Muscle of leg (tissue), 11 donors: ENCODE results near the gene UBE2Q2. TPM values are rescaled to one million over a fixed set of nuclear protein-coding genes. Genes with fewer than 3 reads are reported as not detected.
"Not testable (repeated sequence)": the region's sequence is repeated elsewhere in the genome, so short reads cannot be mapped to it uniquely, and the experiment has no call there.

Source experiments
- DNase-seq: peaks from one replicate; pipeline ENCODE4 v3.0.0; 2013
- H3K27ac ChIP-seq: one replicate; pipeline ENCODE4 v1.5.1; 2013; ENCODE audit warnings: mild to moderate bottlenecking, low read length, control low read depth
- H3K27me3 ChIP-seq: one replicate; pipeline ENCODE4 v1.6.1; 2013; ENCODE audit warnings: low read length; ENCODE audit not compliant: control insufficient read depth, insufficient read depth
- H3K36me3 ChIP-seq: one replicate; pipeline ENCODE4 v1.6.1; 2013; ENCODE audit warnings: low read length; ENCODE audit not compliant: control insufficient read depth, insufficient read depth
- H3K4me1 ChIP-seq: one replicate; pipeline ENCODE4 v1.6.1; 2013; ENCODE audit warnings: low read length; ENCODE audit not compliant: control insufficient read depth, insufficient read depth
- H3K4me3 ChIP-seq: one replicate; pipeline ENCODE4 v1.5.1; 2013; ENCODE audit warnings: low read length, control low read depth
- H3K9me3 ChIP-seq: replicated peaks from 2 replicates; pipeline ENCODE4 v1.6.1; 2013; ENCODE audit warnings: low read depth, low read length; ENCODE audit not compliant: control insufficient read depth
- WGBS: methylation state at CpG from one replicate; pipeline ENCODE4 v1.1.5; 2013; ENCODE audit warnings: missing lambda C conversion rate; ENCODE audit not compliant: insufficient coverage; 5-methylcytosine and 5-hydroxymethylcytosine counted together
- polyA plus RNA-seq, 8 donors: library from polyadenylated mRNA; unstranded; fragments of 120-200 nt; gene quantifications; one replicate each; pipeline versions ENCODE4 v1.2.1 to v1.2.3, GENCODE V29; 2013; ENCODE audit warnings: inconsistent platforms in 1 of 8, low replicate concordance in 1 of 8; ENCODE audit not compliant: insufficient read length in 8 of 8, insufficient read depth in 1 of 8
- total RNA-seq: library from RNA; stranded (reverse); fragments of 120-200 nt; gene quantifications from one replicate; pipeline ENCODE4 v1.2.4, GENCODE V29; 2013

The UBE2Q2 gene
- total and polyA plus RNA-seq, 9 donors, result 40.9 to 55.7 (median 45.8) TPM

DNA sequence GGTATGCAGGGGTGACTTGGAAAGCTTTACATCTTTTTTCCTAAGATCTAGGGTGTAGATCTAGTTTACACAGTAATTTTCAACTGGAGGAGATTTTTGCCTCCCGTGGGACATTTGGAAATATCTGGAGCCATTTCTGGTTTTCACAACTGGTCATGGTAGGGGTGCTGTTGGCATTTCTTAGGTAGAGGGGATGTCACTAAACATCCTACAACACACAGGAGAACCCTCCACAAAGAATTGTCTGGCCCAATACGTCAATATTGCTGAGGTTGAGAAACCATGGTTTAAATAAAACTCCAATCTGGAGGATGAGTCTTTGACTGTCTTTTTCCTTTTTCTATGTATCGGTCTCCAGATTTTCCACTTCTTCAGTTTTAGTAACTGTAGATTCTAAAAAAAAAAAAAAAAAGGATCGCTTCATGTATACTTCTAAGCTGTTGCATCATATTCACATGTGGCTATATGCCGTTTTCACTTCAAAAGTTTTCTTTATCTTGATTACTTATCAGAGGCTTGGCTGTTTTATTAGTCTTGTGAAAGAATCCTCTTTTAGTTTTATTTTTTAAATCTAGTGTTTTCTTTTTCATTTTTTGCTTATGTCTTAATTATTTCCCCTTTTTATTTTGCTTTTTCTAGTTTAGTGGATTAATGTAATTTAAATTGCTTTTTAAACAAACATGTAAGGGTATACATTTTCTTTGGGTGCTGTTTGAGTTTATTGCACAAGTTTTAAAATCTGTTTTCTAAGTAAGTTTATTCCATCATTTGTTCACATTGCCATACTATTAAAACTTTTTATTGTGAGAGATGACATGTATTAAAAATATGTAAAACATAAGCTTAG is 21.2 kb downstream of the UBE2Q2 start:
- Histone ChIP-seq H3K4me3 (no peak overlapping the region), H3K9me3 (no peaks in the 10 kb centered on the region), H3K27ac (no peak overlapping the region), H3K4me1 (peaks cover 5% of the 10 kb centered on the region), H3K36me3 (peaks cover 13% of the 10 kb centered on the region), H3K27me3 (no peaks in the 10 kb centered on the region)
- no peak for DNase-seq
- WGBS, result no CpG with 5 or more reads among the region's 5 CpGs

DNA sequence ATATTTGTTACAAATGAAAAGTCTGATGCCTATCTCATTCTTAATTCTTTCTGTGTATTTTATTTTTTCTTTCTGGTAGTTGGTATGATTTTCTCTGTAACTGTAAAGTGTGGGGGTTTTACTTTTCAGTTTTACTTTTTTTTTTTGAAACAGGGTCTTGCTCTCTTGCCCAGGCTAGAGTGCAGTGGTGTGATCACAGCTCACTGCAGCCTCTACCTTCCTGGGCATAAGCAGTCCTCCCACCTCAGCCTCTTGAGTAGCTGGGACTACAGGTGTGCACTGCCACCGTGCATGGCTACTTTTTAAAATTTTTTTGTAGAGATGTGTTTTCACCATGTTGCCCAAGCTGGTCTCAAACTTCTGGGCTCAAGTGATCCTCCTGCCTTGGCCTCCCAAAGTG is 22.8 kb downstream of the UBE2Q2 start:
- WGBS, result no CpG with 5 or more reads among the region's 1 CpG
- H3K27me3 ChIP-seq, result not testable (repeated sequence)

DNA sequence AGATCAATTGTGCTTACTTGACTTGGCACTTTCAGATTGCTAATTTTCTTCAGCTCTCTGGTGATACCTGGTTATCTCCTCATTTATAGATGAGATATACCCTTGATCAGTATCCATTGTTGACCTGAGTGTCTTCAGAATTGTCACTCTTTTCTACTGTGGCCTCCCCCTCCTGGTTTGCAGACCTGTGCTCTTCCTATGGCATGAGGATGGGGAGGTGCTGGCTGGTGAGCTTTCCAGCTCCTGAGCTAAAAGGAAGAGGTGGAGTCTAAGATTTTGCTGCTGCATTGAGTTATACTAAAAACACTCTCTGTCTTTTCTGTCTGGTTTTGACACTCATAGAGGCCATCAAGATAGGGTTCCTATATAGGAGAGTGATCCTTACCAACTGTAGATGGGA is 23.7 kb downstream of the UBE2Q2 start:
- H3K36me3 ChIP-seq, result peaks cover 11% of the 10 kb centered on the region
- H3K4me3 ChIP-seq, result no peak overlapping the region
- DNase-seq, result no peak

More for the DNA sequence above, 22.8 kb downstream of the UBE2Q2 start:
- H3K36me3 ChIP-seq, result peaks cover 14% of the 10 kb centered on the region
- H3K4me1 ChIP-seq, H3K9me3 ChIP-seq, DNase-seq, H3K4me3 ChIP-seq, H3K27ac ChIP-seq: not testable (repeated sequence)

DNA sequence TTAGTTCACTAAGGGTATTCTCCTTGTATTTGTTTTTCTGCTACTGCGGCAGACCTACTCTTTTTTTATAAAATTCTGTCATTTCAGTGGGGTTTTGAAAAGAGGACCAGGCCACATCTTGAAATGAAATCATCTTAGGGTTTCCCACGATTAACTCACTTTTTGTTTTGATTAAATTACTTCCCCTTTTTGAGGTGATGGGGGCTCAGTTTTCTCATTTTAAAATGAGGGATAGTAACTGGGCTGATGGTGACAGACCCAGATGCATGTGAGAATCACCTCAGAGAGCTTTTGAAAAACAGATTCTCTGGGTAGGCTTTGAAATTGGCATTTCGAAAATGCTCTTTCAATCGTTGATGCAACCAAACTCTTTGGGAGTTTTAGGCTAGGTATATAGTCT is 24.2 kb downstream of the UBE2Q2 start:
- H3K27me3 ChIP-seq, result no peaks in the 10 kb centered on the region
- no peak overlapping the region for H3K4me3 ChIP-seq
- H3K9me3 ChIP-seq, result no peaks in the 10 kb centered on the region
- WGBS, result no CpG with 5 or more reads among the region's 4 CpGs
- peaks cover 7% of the 10 kb centered on the region for H3K36me3 ChIP-seq
- no peak for DNase-seq
- no peaks in the 10 kb centered on the region for H3K4me1 ChIP-seq
- H3K27ac ChIP-seq, result no peak overlapping the region

More for the DNA sequence above, 23.7 kb downstream of the UBE2Q2 start:
- peaks cover 2% of the 10 kb centered on the region for H3K4me1 ChIP-seq
- no peaks in the 10 kb centered on the region for H3K9me3 ChIP-seq
- H3K27me3 ChIP-seq, result no peaks in the 10 kb centered on the region
- H3K27ac ChIP-seq, result no peak overlapping the region

DNA sequence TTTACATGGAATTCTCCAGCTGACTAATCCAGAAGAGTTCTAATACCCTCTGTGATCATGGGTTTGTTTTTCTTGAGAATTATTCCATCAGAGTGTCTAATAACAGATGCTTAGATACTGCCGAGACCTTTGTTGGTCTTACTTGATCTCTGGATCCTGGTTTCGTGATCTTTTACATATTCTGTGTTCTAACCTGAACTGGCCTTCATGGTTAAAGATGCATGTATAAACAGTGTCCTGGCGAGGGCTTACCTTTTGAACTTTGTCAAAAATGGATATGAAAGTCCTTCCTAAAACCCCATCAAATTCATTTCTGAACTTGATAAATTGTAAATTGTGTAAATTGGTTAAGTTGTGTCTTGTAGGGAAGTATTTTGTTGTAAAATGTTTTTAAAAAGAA is 24.8 kb downstream of the UBE2Q2 start:
- no peak for DNase-seq
- Histone ChIP-seq H3K36me3 (peaks cover 7% of the 10 kb centered on the region), H3K4me1 (no peaks in the 10 kb centered on the region), H3K4me3 (no peak overlapping the region), H3K27me3 (no peaks in the 10 kb centered on the region), H3K9me3 (no peaks in the 10 kb centered on the region), H3K27ac (no peak overlapping the region)
- WGBS, result no CpG with 5 or more reads among the region's 3 CpGs

DNA sequence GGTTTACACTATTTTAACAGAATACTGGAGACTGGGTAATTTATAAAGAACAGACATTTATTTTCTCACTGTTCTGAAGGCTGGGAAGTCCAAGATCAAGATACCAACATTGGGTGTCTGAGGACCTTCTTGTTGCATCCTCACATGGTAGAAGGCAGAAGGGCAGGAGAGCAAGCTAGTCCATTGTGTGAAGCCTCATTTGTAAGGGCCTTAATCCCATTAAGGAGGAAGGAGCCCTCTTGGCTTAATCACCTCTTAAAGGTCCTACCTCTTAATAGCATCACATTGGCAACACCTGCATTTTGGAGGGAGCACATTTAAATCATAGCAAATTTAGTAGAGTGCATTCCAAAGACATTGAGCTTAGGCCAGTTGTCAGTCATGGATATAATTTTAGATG is 26.2 kb downstream of the UBE2Q2 start:
- DNase-seq, result no peak
- peaks cover 15% of the 10 kb centered on the region for H3K36me3 ChIP-seq
- no peaks in the 10 kb centered on the region for H3K9me3 ChIP-seq
- H3K27me3 ChIP-seq, result no peaks in the 10 kb centered on the region
- no peak overlapping the region for H3K4me3 ChIP-seq
- no peaks in the 10 kb centered on the region for H3K4me1 ChIP-seq
- no peak overlapping the region for H3K27ac ChIP-seq

DNA sequence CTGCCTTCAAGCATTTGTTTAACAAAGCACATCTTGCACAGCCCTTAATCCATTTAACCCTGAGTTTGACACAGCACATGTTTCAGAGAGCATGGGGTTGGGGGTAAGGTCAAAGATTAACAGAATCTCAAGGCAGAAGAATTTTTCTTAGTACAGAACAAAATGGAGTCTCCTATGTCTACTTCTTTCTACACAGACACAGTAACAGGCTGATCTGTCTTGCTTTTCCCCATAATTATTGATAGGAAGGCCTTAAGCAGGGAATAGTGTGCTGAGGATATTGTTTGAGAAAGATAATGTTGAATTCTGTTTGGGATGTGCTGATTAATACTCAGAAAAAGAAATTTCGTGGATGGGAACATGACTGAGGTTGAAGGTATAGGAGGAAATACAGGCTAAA is 28.3 kb downstream of the UBE2Q2 start:
- not testable (repeated sequence) for H3K9me3 ChIP-seq, H3K4me3 ChIP-seq, H3K27ac ChIP-seq, DNase-seq, H3K4me1 ChIP-seq, H3K27me3 ChIP-seq
- 81% methylated on average over 1 of the region's 1 CpG for WGBS
- peaks cover 15% of the 10 kb centered on the region for H3K36me3 ChIP-seq

DNA sequence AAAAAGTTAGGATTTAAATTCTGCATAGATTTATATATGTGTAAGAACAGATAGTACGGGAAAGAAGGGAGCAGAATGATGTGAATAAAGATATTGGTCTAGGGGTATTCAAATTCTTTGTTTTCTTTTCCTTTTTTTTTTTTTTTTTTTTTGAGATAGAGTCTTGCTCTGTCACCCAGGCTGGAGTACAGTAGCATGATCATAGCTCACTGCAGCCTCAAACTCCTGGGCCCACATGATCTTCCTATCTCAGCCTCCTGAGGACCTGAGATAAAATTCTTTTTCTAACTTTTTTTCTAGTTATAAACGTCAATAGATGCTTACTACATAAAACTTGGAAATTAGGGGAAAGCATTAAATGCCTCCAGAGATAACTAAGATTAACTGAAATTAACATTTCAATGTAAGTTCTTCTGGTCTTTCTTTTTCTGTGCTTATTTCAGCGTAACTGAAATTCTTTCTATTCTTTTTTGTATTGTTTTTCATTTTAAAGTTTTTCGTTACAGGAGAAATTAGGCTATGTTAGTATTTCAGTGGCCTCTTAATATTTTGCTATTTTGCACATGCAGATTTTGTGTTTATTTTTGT is 29.2 kb downstream of the UBE2Q2 start:
- H3K4me1 ChIP-seq, result no peaks in the 10 kb centered on the region
- H3K27ac ChIP-seq, result no peak overlapping the region
- no peak overlapping the region for H3K4me3 ChIP-seq
- no peaks in the 10 kb centered on the region for H3K27me3 ChIP-seq
- H3K36me3 ChIP-seq, result peaks cover 15% of the 10 kb centered on the region
- H3K9me3 ChIP-seq, result no peaks in the 10 kb centered on the region
- WGBS, result no CpG with 5 or more reads among the region's 4 CpGs
- no peak for DNase-seq

DNA sequence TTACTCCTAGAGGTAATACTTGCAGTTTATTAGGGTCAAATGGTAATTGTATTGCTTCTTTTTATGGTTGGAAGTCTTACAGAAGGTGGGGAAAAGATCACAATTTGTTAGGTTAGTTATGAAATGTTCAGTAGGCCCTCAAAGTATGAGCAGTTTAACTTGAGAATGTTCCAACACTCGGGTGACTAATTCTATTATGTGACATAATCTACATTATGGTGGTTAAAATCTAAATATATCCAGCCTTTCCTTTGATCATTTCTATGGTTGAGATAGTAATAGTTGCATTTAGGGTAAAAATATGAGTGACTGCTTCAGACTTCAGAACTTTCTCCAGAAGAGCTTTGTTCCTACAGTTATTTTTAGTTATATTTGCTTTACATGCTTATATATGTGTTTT is 40.8 kb downstream of the UBE2Q2 start:
- no peak overlapping the region for H3K4me3 ChIP-seq
- H3K9me3 ChIP-seq, result no peaks in the 10 kb centered on the region
- H3K27me3 ChIP-seq, result no peaks in the 10 kb centered on the region
- DNase-seq, result no peak
- WGBS, result no CpG with 5 or more reads among the region's 1 CpG
- H3K27ac ChIP-seq, result no peak overlapping the region
- H3K4me1 ChIP-seq, result no peaks in the 10 kb centered on the region
- H3K36me3 ChIP-seq, result peaks cover 2% of the 10 kb centered on the region

DNA sequence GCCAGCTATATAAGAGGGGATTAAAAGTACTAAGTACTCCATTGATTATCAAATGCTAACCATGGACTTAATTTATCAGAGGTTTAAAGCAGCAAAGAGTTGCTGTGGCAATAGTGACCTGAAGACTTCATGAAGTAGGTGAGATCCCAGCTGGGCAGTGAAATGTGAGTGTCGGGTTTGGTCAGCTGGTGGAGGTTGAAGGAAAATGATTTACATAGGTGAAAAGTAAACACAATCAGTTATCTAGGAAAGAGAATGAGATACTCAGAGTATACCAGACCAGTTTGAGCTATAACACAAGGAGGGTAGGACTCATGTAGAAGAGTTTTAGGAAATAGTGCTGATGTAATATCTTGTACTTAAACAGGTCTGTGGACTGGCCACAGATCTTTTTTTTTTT is 43.9 kb downstream of the UBE2Q2 start:
- peaks cover 8% of the 10 kb centered on the region for H3K36me3 ChIP-seq
- H3K27ac ChIP-seq, result no peak overlapping the region
- no peak overlapping the region for H3K4me3 ChIP-seq
- no peaks in the 10 kb centered on the region for H3K4me1 ChIP-seq
- WGBS, result 100% methylated on average over 1 of the region's 1 CpG
- no peak for DNase-seq
- no peaks in the 10 kb centered on the region for H3K27me3 ChIP-seq
- H3K9me3 ChIP-seq, result no peaks in the 10 kb centered on the region
